GM19238 (cell line): ENCODE data around the gene SLC17A9.

ENCODE experiments used
- DNase-seq: peaks from one replicate; pipeline ENCODE4 v3.0.0; 2011; ENCODE audit warnings: low spot score; ENCODE audit not compliant: insufficient read length

The SLC17A9 gene

DNA sequence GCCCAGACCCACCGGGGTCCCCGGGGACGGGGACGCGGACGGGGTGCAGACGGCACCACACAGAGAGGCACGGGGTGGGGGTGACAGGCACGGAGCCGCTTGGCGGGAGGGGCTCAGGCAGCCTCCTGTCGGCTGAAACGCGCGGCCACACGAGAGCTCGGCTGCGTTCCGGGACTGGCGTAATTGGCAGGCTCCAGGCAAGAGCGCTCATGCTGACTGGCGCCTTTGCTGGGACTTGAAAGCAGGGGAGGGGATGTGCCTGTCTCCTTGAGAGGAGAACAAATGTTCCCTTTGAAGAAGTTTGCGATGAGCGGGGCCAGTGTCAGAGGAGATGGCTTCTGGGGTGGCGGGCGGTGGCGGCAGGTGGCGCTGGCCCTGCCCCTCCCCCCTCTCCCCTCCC, 28.5 kb downstream of the SLC17A9 start:
- no peak for DNase-seq

GRCh38 chr20:62982124-62983075, 29.9 kb downstream of the SLC17A9 start:
- DNase-seq = no peak

GRCh38 chr20:62983210-62983609, 30.7 kb downstream of the SLC17A9 start:
- DNase-seq = no peak

GRCh38 chr20:62984666-62985443, 32.3 kb downstream of the SLC17A9 start:
- DNase-seq = no peak

- DNase-seq = no peak
Measured at GRCh38 chr20:62985444-62985778, 32.9 kb downstream of the SLC17A9 start.

- DNase-seq = no peak
Measured at GRCh38 chr20:62986257-62986800, 33.8 kb downstream of the SLC17A9 start.

GRCh38 chr20:62987114-62987513, 34.6 kb downstream of the SLC17A9 start:
- DNase-seq = no peak

DNA sequence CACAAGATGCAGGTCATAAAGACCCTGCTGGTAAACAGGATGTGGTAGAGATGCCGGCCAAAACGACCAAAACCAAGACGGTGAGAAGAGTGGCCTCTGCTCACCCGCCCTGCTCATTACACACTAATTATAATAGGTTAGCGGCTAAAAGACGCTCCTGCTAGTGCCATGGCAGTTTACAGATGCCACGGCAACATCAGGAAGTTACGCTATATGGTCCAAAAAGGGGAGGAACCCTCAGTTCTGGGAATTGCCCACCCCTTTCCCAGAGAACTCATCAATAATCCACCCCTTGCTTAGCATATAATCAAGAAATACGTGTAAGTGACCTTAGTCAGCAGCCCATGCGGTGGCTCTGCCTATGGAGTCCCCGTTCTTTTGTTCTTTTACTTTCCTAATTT, 36.7 kb downstream of the SLC17A9 start:
- no peak for DNase-seq

DNA sequence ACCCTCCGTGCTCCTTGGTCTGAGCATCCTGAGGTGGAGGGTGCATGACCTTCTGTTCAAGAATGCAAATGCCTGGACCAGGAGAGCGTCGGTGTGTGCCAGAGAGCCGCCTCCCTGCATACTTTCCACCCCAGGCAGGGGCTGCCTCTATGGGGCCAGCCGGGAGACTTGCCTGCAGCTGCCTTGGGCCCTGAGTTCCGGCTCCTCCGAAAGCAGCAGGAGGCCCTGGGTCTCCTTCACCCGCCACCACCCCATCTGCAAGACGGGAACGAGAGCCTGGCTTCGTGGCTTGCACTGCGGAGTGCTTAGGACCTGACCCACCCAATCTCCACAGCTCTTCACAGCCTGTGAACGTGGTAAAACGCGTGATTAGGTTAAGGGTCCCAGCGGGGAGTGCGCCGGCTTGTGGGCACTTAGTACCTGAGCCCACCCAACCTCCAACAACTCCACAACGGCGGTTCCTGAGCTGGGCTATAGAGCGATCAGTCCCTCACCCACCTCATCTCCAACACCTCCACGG, 37.9 kb downstream of the SLC17A9 start:
- DNase-seq = no peak

GRCh38 chr20:62991196-62991807, 38.8 kb downstream of the SLC17A9 start:
- DNase-seq = no peak

GRCh38 chr20:62991863-62992262, 39.4 kb downstream of the SLC17A9 start:
- DNase-seq = no peak

DNA sequence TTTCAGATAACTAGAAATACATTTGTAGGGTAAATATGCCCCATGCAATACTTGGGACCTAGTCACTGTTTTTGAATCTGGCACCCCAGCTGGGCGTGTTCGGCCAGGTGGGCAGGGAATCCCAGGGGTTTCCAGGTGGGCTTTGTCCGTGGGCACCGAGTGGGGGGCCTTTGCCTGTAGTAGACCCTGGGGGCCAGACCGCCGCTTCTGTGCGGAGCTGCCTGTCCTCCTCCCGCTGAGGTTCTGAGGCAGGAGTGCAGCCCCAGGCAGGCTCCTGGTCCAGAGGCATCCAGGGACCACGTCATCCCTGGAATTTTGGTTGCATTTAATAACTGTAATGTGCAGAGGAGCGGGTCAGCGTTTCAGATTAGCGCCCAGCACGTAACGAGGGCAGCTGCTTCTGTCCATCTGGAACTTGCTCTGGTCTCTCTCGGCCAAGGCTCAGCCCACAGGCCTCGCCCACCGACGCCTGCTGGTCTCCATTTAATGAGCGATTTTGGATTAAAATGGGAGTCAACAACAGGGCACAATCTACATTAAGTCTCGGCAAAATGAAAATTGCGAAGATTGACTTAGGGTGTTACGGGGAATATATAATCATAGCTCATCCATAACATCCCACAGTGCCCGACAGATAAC, 41.5 kb downstream of the SLC17A9 start:
- no peak for DNase-seq

DNA sequence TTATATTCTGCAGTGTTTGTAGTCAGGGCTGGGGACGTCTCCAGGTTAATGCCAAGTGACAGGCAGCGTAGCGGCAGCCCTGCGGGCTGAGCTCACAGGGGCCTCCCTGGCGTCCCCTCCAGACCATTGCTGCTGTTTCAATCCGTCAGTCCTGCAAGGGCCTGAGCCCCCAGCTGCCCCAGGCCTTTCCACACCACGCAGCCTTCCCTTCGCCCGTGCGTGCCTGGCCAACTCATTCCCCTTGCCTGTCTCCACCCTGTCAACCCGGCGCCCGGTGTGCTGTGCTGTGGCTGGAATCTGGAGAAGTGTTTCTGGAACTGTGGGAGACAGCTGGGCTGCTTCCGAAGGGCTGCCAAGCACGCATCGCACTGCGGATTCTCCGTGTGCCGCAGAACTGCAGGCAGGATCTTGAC, 42.4 kb downstream of the SLC17A9 start:
- DNase-seq = no peak

DNA sequence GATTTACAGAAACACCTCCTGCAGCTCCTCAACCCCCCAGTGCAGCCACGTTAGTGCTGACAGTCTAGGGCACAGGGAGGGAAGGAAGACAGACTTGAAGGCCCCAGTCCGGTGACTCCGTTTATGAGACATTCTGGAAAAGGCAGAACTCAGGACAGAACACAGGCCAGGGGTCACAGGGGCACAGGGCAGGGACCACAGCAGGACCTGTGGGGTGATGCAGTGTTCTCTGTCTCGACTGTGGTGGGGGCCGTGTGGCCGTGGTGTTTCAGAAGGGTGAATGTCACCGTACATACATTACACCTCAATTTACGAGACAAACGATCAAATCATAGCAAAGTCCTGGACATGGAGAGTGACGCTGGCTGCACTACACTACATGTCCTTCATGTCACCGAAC, 43.0 kb downstream of the SLC17A9 start:
- no peak for DNase-seq

DNA sequence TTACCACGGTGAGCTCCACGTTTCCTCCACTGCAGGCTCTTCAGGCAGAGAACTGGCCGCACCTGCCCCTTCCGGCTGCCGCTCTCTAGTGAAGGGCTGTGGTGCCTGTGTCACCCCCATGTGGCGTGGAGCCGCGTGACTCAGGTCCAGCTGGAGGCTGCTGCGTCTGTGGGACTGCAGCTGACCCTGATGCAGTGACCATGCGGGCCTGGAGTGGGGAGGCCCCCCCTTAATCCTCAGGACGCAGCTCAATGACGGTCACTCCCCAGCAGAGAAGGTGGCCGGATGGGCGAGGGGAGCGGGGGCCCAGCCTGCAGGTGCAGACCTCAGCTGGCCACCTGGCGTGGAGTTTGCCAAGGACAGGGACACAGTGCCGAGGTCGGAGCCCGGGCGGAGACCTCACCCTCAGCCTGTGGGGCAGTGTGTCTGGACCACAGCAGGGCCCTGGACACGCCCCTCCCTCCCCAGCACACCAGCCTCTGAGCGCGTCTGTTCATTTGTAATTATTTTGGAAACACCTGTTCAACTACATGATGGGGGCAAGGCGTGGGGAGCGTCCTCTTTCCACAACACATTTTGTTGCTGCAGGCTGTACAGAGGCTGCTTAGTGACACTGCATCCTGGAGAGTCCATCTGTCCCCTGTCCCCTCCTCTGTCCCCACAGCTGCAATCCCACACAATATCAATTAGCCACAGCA, 43.5 kb downstream of the SLC17A9 start:
- DNase-seq = no peak

GRCh38 chr20:62996596-62996982, 44.1 kb downstream of the SLC17A9 start:
- DNase-seq = no peak

GRCh38 chr20:62997417-62998035, 45.0 kb downstream of the SLC17A9 start:
- DNase-seq = no peak

GRCh38 chr20:62998449-62998848, 45.9 kb downstream of the SLC17A9 start:
- DNase-seq = no peak

GRCh38 chr20:62999580-62999979, 47.1 kb downstream of the SLC17A9 start:
- DNase-seq = no peak

GRCh38 chr20:63000036-63000435, 47.5 kb downstream of the SLC17A9 start:
- no peak for DNase-seq
